PFSK-1 (cell line): Measurements from ENCODE around the gene PLEKHA5.

Experiments
- FOXP2 ChIP-seq: optimal IDR thresholded peaks from 2 replicates; pipeline ENCODE3; 2011; ENCODE audit warnings: borderline replicate concordance, control low read depth, inconsistent platforms; ENCODE audit not compliant: insufficient read depth; ENCODE audit errors: extremely low read length, extremely low read depth
- REST ChIP-seq, 2 experiments: IDR thresholded peaks; 2 replicates each; pipeline versions ENCODE4 v1.6.1 to v1.8.0; 2011 to 2012; ENCODE audit warnings: low read depth in 2 of 2, low read length in 2 of 2, control low read depth in 1 of 2, inconsistent platforms in 1 of 2, mild to moderate bottlenecking in 1 of 2, moderate library complexity in 1 of 2; ENCODE audit not compliant: insufficient read depth in 1 of 2

GRCh38 chr12:19238540-19238939 lies 109.0 kb downstream of the PLEKHA5 start:
- TF ChIP-seq FOXP2 = no peak
- no peak for TF ChIP-seq REST (IDR thresholded peaks at IDR 0.05; ENCODE audit: insufficient read depth in 1 of 2, low read depth in 2 of 2, low read length in 2 of 2)
